DMS153 treated with DMSO at 0.1 percent for 48 hours (cell line): ENCODE results near the gene EXOC6B.

Experiments used
- DNase-seq: peaks from one replicate; lab custom pipeline; 2025; ENCODE audit not compliant: unreplicated experiment; lab: John Stamatoyannopoulos, UW

The EXOC6B gene

DNA sequence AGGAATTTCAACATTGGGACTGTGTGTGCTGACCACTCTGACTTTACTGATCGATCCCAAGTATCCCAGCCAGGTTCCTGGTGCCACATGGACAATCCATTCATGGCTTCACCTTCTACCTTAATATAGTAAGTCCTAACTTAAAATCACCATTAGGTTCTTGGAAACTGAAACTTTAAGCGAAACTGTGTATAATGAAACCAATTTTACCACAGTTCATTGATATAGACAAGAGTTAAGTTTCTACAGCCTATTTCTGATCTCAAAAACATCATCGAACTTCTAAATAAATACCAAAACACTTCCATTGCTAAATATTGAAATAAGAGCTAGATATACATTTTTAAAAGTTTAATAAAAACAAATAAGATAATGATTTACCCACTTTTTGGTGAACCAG is 4.4 kb upstream of the EXOC6B start:
- DNase-seq: no peak

DNA sequence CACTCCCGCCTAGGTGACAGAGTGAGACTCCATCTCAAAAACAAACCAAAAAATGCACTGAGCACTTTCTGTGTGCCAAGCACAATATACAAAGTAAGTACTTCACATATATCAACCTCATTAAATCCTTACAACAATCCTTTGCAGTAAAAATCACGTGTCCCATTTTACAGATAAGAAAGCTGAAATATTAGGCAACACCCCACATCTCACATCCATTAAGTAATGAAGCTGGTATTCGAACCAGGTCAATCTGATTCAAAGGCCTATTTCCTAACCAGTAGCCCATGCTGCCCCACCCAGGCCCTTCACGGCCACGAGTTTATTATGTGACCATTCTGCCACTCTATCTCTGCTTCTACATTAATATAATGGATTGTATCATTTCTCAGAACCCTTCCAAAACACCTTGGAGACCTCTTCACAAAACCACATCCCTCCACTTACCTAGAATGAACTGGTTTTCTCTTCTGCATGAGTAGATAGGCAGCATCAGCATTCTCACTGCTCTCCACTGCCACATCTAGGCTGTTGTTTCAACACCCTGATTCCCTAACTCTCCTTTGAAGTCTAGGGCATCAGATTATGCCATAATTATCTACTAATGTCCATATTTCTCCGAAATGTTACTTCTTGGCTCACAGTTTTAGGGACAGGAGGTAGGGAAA is 3.1 kb upstream of the EXOC6B start:
- no peak for DNase-seq

DNA sequence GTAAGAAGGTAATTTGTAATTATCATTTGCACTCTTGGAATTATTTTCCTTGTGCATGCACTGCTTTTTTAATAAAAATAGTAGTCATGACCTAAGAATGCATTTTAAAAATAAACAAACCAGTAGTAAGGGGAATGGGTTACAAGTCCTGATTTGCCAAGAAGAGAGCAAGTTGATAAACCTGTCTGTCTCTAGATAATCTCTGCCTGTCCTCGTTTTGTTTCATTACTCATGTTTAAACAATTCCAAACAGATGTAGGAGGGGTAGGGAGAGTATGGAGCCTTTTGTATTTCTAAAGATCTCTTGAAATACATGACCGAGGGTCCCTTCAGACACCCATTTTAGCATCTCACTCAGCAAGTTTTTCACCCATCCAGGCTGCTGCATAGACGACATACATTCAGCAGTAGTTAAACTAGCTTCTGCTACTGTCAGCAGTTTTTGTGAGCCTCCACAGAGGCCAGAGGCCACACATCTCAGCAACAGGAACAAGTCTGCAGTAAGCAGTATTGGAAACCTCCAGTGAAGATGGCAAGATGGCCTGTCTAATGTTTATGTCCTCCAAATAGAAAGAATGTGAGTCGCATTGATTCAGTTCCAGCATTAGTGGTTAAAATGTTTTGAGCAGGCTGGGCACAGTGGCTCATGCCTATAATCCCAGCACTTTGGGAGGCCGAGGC is 2.3 kb upstream of the EXOC6B start:
- no peak for DNase-seq

DNA sequence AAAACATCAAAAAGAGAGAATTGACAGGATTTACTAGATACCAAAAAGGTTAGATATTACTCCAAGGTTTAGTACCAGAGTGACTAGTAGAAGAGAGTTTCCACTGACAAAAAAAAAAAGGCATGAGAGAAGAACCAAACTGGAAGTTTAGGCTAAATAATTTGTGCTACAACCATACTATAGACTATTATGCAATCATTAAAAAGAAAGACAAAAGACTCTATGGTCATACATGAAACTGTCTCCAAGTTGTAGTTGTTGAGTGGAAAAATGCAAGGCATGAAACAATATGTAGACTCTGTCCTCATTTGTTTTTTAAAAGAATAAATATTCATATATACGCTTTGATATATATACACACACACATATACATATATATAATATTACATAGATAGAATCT is 1.7 kb upstream of the EXOC6B start:
- DNase-seq: no peak

DNA sequence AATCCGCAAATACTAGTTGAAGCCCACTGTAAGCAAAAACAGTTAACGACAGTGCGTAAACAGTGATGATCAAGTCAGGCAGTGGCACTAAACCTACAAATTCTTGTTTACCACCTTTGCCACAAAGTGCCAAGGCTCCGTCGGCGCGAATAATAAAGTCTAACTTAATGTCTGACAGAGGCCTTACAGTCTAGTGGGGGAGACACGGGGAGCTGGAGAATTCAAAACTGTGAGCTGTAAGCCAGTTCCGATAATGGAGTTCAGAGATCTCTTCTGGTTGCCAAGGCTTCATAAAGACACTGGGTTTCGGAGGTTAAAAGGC is 284 bp upstream of the EXOC6B start:
- DNase-seq: no peak

DNA sequence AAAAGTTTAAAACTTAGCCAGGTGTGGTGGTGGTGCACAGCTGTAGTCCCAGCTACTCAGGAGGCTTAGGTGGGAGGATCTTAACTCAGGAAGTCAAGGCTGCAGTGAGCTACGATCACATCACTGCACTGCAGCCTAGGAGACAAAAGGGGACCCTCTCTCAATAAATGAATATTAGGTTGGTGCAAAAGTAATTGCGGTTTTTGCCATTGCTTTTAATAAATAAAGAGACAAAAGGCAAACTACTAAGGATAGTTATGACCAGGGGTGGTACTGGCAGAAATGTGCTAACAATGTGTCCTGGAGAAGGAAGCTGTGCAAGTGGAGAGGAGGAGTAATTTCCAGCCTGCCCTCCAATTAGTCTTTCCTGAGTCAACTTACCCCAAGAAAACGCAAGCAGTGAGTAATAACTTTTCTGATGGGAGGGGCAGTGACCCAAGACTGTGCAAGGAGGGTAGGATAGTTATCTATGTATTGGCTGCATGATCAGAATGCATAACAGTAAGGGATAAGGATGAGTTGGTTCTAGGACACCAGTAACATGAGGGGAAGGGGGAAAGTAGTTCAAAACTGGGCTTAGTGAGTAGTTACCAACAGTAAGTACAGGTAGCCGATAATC is 1.5 kb downstream of the EXOC6B start:
- DNase-seq: no peak

DNA sequence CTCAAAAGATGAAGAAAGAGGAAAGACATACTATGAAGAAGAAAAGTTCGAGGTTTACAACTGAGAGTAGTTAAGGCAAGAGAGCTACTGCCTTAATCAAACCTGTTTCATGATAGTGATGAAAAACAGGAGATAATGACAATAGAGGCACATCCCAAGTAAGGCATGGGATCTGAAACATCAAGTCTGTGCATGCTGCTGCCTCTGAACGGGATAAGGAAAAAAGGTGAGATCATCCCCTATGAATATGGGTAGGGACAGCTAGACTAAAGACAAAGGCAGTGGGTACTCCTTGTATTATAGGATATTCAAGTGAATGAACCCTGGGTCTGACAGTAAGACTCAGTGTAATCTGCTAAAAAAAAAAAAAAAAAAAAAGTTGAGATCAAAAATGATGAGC is 3.0 kb downstream of the EXOC6B start:
- no peak for DNase-seq

DNA sequence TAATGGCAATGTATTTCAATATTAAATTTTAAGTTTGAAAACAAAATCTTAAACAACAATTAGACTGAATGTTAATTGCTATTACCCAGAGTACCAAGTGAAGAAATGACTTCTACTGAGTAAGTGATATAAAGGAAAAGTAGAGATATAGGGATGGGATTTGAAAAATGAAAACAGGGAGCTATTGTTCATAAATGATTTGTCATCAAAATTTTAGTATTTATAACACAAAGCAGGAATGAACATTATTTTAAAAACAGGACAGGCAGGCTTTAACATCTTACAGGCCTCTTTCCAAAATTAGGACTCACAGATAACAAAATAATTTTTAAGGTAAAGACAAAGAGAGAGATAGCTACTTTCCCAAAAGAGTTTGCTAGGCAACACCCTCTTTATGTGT is 3.9 kb downstream of the EXOC6B start:
- DNase-seq: no peak

DNA sequence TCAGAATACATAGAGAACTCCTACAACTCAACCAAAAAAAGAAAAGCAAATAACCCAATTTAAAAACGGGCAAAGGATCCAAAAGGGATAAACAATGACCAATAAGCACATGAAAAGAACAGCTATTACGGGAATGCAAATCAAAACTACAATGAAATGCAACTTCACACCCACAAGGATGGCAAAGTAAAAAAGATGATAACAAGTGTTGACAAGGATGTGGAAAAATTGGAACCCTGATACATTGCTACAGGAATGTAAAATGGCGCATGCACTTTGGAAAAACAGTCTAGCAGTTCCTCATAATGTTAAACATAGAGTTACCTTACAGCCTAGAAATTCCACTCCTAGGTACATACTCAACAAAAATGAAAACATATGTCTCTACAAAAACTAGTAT is 4.7 kb downstream of the EXOC6B start:
- DNase-seq: no peak

DNA sequence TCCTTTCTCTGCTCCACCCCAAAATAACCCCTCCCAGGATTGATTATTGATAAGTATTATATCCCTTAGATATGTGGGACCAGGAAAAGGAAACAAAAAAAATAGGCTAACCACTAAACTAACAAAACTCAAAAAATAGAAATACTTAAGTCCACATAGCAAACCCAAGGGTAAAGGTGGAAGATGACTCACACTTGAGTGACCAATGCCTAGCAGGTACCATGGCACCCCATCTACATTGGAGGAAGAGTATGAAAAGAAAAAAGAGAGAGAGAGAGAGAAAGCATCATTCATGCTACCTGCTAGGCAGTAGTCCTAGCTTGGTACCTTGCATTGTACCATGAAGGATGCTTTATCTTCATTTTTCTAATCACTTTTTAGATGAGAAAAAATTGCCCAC is 6.3 kb downstream of the EXOC6B start:
- DNase-seq: no peak

DNA sequence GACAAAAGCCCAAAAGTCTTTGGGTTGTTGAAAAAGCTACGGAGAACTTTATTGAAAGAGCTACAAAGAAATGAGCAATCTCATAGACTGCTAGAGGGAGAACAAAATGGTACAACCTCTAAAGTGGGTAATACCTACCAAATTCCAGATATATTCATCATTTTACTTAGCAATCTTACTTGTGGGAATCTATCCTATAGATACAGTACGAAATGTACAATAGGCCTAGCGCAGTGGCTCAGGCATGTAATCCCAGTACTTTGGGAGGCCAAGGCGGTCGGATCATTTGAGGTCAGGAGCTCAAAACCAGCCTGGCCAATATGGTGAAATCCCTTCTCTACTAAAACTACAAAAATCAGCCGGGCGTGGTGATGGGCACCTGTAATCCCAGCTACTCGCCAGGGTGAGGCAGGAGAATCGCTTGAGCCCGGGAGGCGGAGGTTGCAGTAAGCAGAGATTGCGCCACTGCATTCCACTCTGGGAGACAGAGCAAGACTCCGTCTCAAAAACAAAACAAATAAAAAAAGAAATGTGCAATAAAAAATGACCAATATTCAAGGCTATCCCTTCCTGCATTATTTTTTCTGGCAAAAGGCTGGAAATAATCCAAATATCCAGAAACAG is 10.1 kb downstream of the EXOC6B start:
- no peak for DNase-seq

DNA sequence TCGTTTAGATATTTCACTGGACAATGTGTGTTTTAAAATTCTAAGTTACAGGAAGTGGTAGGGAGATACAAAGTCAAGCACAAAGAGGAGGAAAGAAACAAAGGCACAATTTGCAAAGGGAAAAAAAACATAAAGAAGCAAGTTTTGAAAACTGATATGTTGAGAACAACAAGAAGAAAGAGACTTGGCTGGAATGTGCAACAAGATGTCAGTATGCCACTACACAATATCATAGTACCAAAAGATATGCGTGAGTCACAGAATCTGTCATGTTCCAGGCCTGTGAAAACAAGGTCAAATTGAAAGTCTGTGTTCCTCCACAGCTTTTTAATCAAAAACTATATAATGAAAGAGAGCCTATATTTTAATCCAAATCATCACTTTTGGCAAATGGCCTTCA is 12.0 kb downstream of the EXOC6B start:
- no peak for DNase-seq

DNA sequence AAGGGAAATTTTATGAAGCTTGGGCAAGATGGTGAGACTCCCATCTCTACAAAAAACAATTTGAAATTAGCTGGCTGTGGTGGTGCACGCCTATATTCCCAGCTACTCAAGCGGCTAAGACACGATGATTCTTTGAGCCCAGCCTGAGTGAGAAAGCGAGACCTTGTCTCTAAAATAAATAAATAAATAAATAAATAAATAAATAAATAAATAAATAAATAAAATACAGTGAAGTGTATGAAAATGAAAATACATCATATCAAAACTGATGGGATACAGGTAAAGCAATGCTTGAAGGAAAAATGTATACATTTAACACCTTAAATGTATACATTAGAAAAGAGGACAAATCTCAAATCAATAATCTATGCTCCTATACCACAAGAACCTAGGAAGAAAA is 15.7 kb downstream of the EXOC6B start:
- no peak for DNase-seq

DNA sequence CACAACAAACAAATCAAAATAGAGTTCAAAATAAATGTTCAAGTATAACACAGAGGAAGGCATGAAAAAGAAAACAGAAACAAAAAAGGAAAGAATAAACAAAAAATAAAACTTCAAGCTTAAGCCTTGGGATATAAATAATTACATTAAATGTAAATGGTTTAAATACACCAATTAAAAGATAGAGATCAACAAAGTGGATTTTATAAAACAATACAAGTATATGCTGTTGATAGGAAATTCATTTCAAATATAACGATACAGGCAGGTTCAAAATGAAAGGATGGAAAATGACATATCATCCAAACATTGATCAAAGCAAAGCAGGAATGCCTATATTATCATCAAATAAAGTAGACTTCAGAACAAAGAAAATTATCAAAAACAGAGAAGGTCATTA is 16.7 kb downstream of the EXOC6B start:
- DNase-seq: no peak

DNA sequence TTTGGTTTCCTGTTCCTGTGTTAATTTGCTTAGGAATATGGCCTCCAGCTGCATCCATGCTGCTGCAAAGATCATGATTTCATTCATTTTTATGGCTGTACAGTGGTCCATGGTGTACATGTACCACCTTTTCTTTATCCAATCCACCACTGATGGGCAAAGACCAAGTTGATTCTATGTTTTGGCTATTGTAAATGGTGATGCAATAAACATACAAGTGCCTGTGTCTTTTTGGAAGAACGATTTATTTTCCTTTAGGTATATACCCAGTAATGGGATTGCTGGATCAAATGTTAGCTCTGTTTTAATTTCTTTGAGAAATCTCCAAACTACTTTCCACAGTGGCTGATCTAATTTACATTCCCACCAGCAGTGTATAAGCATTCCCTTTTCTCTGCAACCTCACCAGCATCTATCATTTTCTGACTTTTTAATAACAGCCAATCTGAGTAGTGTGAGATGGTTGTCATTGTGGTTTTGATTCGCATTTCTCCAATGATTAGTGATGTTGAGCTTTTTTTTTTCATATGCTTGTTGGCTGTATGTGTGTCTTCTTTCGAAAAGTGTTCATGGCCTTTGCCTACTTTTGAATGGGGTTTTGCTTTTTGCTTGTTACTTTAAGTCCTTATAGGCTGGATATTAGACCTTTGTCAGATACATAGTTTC is 19.4 kb downstream of the EXOC6B start:
- DNase-seq: no peak

DNA sequence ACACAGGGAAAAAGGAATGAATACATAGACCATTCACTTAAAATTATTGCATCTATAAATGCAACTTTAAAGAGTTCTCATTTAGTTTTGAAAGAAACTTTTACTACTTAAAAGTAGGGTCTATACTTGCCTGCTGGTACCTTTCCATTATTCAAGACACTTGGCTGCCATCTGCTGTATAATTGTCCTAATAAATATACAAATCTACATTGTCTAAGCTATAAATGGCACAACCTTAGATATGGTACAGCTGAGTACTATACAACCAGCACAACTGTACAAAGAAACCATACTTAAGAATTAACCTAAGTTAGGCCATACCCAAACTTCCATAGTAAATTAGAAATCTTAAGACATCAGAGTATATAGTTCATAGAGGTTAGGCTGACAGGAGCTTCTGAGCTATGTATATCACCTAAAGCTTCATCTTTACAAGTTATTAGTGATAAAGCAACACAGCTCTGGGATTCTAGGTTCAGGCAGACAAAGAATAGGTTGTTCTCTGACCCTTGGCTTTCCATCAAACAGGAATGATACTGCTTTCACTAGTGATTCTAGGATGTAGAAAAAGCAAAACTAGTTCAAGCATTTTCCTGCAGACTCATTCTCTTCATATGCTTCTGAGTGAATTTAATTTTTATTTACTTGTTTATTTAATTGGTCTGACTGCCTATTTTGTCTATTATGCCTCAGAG is 22.1 kb downstream of the EXOC6B start:
- no peak for DNase-seq

DNA sequence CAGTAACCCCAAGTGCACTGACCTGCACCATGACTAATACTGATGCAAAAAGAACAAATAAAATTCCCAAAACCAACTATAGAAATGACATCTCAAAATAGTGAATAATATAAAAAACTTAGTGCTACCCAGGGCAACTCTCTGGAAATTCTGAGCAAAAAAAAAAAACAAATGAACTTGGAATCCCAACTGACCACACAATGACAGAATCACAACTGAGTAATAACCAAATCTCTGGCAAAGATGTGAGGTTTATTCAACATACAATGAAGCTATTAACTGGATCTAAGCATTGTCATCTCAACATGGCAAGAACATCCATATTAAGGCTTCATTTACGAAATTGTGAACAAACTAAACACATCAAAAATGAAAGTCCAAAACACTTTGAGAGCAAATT is 22.7 kb downstream of the EXOC6B start:
- no peak for DNase-seq

DNA sequence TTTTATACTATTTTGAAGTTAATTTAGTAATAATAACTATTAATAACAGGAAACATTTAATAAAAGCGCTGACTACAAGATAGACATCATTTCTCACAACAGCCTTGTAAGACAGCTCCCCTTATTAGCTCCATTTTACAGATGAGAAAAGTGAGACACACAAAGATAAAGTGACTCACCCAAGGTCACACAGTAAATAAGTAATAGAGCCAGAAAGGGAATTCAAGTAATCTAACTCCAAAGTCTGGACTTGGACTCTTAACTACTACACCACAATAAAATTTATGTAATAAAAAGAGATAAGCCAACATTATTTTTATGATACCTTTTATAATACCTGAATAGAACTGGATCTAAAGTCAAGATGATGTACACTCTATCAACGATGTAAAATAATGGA is 25.3 kb downstream of the EXOC6B start:
- no peak for DNase-seq

DNA sequence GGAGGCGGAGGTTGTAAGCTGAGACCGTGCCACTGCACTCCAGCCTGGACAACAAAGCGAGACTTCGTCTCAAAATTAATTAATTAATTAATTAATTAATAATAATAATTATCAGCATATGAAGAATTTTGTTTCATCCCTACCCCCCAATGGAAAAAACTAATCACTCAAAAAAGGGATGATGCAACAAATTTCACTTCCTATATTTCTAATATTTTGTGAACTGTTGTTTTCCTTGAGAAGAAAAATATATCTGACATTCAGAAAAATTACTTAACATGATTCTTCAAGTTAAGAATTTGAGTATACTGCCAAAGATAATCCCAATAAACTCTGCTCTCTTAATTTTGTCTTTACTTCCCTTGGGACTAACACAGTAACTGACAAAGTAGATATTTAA is 28.1 kb downstream of the EXOC6B start:
- DNase-seq: no peak

DNA sequence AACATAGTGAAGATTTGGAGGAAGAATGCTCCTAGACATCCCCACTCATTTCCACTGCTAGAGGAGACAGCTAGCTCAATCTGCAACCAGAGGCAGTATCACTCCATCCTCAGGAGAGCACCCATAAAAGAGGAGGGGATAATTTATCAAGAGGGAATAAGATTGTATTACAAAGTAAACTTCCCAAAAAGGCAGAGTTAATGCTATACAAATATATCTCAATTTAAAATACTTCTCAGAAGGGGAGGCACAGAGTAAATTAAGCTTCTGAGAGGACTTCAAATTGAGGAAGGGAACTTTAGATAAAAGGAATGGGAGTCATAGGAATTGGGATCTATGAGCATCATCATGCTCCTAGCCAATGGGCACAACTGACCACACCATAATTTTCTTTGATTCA is 29.1 kb downstream of the EXOC6B start:
- no peak for DNase-seq

DNA sequence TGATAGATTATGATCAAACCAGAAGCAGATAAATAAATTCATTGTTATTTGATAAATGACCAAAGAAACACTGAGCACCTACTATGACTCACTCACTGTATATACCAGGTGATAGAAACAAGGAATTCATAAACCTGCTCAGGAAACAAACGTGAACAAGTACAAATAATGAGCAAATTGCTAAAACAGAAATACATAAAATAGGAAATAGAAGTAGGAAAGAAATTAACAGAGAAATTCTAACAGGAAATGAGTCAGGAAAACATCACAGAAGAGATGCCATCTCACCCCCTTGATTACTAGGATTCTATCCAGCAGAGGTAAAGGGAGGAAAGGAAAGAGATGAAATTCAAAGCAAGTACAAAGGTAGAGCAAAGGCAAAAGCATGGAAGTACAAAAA is 31.3 kb downstream of the EXOC6B start:
- DNase-seq: no peak
